Breast epithelium (tissue), 3 donors: ENCODE results near the gene LIN28A.

Experiments
- CTCF ChIP-seq, 3 donors: fragments of 450-650 bp; IDR thresholded peaks; one replicate each; pipeline ENCODE4 v1.5.1; 2016 to 2017; ENCODE audit warnings: antibody characterized with exemption in 3 of 3, mild to moderate bottlenecking in 3 of 3, moderate library complexity in 3 of 3
- POLR2A ChIP-seq: fragments of 450-650 bp; IDR thresholded peaks from one replicate; pipeline ENCODE4 v1.6.1; 2016; ENCODE audit warnings: antibody characterized with exemption, mild to moderate bottlenecking, moderate library complexity
- POLR2AphosphoS5 ChIP-seq, 3 donors: sonication (generic); formaldehyde crosslinking; IDR thresholded peaks; one replicate each; pipeline ENCODE4 v1.6.1; 2017; ENCODE audit warnings: antibody characterized with exemption in 3 of 3

GRCh38 chr1:26367441-26367840 lies 43.2 kb upstream of the LIN28A start:
- no peak for TF ChIP-seq POLR2A
- TF ChIP-seq CTCF (IDR thresholded peaks at IDR 0.05), result no peak
- no peak for TF ChIP-seq POLR2AphosphoS5 (IDR thresholded peaks at IDR 0.05)
